HT-29 (cell line): Measurements from ENCODE around the gene NBPF3. TPM values are rescaled to one million over a fixed set of nuclear protein-coding genes. Genes with fewer than 3 reads are reported as not detected.
"Not testable (repeated sequence)": the region's sequence is repeated elsewhere in the genome, so short reads cannot be mapped to it uniquely, and the experiment has no call there.

Experiments
- DNase-seq: peaks from one replicate; pipeline ENCODE4 v3.0.0-alpha.2; 2015; ENCODE audit warnings: low spot score
- total RNA-seq: library from RNA; depleted of rRNA; stranded (reverse); fragments of >200 nt; shearing (Covaris generic); gene quantifications from 2 replicates; pipeline ENCODE4 v1.2.3, GENCODE V29; 2014

Gene NBPF3
- total RNA-seq, 1 experiment from 2014 or later = 6.4 TPM

DNA sequence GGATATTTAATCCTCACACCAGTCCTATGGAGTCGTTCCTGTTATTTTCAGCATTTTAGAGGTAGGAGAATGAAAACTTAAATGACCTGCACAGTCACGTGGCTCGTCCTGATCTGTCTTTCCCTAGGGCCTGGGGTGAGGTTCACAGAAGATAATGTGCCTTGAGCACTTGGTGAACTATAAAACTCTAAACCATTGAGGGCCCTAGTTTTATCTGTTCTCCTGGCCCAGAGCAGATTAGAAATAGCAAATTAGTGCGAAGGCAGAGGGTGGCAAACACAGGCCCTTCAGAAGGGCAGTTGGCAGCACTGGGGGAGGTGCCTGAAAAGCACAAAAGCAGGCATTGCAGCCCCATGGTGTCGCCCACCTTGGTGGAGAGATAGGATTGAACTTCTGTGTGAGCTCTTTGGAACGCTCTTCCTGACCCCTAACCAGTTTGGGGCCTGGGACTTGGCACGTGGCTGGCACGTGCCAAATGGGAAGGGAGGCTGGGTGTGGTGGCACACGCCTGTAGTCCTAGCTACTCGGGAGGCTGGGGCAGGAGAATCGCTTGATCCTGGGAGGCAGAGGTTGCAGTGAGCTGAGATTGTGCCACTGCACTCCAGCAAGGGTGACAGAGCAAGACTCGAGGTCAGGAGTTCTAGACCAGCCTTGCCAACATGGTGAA lies 1.2 kb upstream of the NBPF3 start:
- not testable (repeated sequence) for DNase-seq

DNA sequence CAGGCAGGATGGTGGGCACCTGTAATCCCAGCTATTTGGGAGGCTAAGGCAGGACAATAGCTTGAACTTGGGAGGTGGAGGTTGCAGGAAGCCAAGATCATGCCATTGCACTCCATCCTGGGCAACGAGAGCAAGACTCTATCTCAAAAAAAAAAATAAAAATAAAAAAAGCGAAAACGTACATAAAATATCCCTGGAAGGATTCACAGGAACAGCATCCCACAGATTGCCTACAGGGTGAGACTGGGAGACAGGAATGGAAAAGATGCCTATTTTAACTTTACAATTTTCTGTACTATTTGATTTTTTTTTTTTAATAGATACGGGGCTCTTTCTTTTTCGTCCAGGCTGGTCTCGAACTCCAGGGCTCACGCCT lies 604 bp upstream of the NBPF3 start:
- no peak for DNase-seq

DNA sequence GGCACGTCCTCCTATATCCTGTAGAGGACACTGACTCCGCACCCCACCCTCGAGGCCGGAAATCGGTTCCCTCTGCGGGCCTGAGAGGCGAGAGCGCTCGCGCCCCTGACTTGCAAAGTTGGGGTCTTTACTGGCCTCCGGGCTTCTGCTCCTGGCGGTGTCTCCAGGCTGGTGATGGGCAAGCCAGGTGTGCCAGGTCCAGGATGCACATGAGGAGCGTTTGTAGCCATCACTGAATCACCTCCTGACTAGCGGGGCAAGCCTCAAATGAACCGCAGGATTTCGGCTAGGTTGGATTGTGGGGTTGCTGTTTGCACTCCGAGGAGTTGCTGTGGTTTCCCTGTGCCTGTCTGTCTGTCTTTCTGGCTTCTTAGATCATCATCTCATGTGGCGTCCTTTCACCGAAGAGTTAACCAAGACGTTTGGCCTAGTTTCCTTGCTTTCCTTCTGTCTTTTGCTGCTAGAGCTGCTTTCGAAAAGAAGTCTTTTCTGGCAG lies 741 bp downstream of the NBPF3 start:
- not testable (repeated sequence) for DNase-seq

DNA sequence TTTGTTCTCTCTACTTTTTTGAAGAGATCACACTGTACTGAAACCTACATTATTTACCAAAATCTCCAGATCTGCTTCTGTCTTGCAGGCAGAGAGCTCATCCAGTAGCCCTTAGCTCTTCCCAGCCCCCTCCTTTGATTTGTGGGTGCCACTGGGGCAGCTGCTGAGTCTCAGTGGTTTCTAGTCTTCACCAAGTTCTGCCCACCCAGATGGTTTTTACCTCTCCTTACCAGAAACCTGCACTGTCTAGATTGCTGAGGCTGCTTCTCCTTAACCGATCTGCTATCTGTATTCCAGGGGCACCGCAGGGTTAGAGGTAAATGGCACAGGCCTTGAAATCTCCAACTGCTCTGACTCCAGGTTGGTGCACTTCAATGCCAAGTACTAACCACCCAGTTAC lies 6.7 kb downstream of the NBPF3 start:
- not testable (repeated sequence) for DNase-seq

DNA sequence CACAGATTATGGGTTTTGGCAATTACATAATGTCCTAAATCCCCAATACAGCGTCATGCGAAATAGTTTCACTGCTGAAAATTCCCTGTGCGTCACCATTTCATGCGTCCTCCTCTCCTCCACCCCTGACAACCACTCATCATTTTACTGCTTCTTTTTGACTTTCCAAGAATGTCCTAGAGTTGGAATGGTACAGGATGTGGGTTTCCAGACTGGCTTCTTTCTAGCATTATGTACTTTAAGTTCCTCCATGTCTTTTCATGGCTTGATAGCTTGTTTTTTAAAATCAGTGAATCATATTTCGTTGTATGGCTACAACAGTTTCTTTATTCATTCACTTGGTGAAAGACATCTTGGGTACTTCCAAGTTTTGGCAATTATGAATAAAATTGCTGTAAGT lies 7.4 kb downstream of the NBPF3 start:
- DNase-seq = no peak

DNA sequence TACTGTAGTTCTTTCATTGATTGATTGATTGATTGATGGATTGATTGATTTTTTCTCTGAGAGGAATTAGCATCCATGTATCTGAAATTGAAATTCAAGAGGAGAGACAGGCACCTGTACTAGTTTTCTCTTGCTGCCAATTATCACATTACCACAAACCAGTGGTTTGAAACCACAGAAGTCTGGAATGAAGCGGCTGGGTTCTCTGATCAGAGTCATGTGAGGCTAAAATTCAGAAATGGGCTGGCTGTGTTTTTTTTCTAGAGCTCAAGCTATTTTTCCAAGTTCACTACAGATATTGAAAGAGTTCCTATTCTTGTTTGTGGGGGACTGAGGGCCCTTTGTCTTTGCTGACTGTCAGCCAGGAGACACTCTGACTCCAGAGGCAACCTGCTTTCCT lies 10.0 kb downstream of the NBPF3 start:
- DNase-seq = no peak

DNA sequence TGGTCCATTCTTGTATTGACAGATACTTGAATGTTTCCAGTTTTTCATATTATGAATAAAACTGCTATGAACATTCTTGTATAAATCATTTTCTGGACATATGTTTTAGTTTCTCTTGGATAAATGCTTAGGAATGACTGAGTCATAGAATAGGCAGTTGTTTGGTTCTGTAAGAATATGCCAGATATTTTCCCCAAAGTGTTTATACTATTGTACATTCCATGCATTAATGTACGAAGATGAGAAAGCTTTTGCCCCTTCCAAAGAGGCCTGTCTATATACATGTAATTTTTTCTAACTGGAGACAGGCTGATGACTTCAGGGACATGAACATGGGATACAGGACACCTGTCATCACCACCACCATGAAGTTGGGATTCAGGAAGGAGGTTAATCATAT lies 11.3 kb downstream of the NBPF3 start:
- no peak for DNase-seq

DNA sequence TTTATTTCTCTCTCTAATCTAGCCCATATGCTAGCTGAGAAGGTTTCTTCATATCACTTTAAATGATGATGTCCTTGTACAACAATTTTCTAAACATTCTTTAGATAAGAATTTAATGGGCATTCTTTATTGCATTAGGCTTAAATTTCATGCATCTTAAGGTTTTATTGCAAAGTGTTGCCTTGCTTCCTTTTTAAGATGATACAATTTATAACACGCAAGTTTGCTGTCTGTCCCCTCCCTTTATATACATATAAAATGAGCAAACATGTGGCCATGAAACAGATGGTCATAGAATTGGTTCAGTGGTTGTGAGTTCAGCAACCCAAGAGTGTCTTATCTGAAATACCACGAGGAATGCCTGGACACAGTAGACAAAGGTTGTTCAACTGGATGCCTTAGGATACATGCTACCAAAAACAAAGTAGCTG lies 12.1 kb downstream of the NBPF3 start:
- no peak for DNase-seq

DNA sequence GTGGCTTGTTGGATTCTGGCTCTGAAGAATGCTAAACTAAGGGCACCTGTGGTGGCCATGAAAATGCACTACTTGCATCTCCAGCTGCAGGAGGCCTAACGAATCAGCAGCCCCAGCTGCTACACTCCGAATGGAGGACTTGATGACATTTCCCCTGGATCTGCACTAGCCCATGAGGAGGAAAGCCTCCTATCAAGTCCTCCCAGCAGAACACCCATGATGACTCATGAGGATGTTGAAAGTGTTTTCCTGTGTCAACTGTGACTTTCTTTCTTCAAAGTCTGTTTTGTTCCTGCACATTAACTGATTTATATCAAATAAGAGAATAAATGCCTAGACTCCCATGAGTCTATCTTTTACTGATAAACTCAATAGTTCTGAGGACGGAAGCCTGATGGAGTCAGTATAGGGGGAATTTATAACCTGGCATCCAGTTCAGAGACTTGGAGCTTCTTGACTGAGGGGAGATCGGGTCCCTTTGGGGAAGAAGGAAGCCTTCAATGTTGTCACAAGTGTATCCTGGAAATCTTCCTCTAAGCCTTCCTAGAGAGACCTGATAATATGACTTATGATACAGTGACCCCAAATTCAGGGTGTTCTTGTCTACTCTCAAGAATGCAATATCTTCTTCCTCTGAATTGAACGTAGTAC lies 14.2 kb downstream of the NBPF3 start:
- DNase-seq = peak; percentile 73

DNA sequence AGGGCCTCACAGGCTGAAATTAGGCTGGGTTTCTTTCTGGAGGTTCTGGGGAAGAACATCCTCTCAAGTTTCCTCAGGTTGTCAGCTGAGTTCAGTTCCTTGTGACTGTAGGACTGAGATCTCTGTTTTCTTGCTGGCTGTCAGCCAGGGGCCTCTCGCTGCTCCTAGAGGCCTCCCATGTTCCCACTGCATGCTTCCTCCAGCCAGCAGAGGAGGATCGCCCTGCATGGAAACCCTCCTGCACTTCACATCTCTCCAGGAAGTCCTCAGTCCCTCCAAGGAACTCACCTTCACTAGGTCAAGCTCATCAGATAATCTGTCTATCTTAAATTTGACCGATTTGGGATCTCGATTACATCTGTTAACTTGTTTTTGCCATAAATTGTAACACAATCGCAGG lies 15.0 kb downstream of the NBPF3 start:
- not testable (repeated sequence) for DNase-seq

DNA sequence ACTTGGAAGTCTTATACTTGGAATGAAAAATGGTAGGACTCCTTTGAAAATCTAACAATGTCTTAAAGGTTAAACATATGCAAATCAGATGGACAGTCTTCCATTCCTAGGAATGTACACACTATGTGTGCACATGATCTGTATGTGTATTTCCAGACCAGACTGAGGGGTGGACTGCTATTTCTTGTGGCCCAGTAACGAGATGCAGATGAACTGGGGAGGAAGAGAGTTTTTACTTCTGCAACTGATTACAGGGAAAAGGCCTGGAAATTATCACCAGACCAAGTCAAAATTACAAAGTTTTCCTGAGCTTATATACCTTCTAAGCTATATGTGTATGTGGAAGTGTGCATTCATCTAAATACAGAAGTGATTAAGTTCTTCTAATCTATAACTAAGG lies 17.7 kb downstream of the NBPF3 start:
- DNase-seq = no peak

DNA sequence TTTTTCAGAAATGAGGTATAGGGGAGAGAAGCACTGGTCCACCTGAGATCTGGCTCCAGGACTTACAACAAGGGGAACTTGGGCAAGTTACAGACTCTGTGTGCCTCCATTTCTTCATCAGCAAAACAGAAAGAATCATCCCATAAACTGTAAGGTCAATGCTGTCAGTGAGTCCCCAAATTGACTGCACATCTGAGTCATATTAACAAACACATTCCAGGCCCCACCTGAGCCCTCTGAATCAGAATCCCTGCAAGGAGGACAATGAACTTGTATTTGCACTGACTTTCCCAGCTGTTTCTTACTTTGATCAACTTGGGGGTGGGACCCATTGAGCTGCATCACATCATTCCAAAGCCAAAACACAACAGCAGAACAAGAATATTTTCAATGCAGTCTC lies 25.2 kb downstream of the NBPF3 start:
- not testable (repeated sequence) for DNase-seq

DNA sequence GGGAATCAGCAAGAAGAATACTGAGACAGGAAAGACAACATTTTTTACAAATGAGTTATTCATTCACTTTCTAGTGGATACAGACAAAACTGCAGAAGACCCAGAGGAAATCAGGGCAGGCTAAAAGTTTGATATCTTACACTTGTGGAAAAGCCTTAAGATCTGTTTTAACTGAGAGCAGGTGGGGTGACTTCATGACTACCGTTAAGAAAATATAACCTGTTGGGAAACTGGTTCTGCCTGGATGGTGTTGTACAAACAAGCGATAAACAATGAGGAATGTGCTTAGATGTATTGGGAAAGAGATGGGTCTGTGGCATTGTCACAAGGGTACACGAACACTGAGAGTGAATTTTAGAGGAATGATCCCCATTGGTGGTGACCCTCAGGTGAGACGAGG lies 28.0 kb downstream of the NBPF3 start:
- DNase-seq = not testable (repeated sequence)

DNA sequence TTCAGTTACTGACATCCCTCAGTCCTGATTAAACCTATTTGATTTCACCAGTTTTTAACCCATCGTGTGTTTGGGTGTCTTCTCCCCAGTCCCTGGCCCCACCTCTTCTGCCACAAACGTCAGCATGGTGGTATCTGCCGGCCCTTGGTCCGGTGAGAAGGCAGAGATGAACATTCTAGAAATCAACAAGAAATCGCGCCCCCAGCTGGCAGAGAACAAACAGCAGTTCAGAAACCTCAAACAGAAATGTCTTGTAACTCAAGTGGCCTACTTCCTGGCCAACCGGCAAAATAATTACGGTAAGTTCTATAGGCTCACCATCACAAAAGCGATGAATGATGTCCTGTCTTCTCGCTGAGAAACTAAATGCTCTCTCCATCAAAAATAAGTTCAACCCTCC lies 28.7 kb downstream of the NBPF3 start:
- DNase-seq = peak; percentile 29

DNA sequence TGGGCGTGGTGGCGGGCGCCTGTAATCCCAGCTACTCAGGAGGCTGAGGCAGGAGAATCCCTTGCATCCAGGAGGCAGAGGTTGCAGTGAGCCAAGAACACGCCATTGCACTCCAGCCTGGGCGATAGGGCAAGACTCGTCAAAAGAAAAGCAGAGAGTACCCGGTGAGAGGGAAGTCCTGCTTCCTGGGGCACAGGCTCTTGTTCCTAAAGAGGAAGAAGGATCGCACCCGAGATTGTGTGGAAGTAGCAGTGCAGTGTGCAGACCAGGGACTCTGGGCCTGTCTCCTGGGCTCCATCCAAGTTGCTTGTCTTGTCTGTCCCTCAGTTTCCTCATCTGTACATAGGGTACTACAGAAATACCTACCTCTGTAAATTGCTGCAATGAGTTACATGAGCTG lies 29.6 kb downstream of the NBPF3 start:
- DNase-seq = no peak

DNA sequence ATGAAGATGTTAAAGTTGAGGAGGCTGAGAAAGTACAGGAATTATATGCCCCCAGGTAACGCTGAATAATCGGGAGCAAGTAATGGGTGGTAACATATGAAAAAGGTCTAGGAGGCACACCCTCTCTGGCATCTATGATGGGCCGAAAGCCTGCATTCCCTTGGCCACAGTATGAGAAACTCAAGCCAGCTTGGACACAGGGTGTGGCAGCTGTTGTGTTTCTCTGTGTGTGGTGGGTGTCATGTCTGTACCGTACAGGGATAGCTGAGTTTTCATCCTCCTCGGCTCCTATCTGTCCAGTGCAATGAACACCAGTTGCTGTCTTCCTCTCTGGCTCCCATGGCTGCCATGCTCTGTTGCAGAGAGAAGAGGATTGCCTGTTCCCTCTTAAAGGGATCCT lies 32.9 kb downstream of the NBPF3 start:
- no peak for DNase-seq

DNA sequence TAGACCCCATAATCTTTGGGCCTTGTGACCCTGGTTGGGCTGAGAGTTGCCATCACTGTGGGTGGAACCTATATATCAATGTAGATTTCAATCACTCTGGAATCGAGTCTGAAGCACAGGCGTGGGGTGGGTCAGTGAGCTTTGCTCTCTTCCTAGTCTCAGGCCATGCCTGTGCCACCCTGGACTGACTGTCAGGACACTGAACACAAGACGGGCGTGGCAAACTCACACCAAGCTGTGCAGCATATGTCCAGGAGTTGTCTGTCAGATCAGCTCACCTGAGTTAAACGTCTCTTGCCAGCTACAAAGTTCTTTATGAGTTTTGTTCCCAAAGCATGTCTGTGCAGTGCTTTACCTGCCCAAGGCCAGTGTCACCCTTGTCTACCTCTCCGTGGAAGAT lies 38.4 kb downstream of the NBPF3 start:
- DNase-seq = no peak

DNA sequence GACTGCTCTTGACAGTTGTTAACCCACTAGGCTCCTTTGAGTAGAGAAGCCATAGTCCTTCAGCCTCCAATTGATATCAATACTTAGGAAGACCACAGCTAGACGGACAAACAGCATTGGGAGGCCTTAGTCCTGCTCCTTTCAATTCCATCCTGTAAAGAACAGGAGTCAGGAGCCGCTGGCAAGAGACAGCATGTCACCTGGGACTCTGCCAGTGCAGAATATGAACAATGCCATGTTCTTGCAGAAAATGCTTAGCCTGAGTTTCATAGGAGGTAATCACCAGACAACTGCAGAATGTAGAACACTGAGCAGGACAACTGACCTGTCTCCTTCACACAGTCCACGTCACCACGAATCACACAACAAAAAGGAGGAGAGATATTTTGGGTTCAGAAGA lies 43.9 kb downstream of the NBPF3 start:
- not testable (repeated sequence) for DNase-seq

DNA sequence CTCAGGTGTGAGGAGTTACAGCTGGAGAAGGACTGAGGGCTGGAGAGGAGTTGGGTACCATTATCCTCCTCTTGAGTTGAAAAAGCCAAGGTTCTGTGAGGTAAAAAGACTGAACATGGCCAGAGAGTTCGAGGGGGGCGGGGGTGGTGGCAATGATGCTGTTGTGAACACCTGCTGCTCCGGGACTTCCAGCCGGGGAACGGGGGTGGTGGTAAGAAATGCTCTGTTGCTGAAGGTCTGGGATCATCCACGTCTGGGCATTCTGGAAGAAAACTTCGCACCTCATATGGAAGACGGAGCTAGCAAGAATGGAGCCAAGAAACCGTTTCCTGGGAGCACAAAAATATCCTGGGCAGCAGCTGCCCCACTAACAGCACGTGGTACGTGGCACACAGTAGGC lies 49.2 kb downstream of the NBPF3 start:
- DNase-seq = no peak

DNA sequence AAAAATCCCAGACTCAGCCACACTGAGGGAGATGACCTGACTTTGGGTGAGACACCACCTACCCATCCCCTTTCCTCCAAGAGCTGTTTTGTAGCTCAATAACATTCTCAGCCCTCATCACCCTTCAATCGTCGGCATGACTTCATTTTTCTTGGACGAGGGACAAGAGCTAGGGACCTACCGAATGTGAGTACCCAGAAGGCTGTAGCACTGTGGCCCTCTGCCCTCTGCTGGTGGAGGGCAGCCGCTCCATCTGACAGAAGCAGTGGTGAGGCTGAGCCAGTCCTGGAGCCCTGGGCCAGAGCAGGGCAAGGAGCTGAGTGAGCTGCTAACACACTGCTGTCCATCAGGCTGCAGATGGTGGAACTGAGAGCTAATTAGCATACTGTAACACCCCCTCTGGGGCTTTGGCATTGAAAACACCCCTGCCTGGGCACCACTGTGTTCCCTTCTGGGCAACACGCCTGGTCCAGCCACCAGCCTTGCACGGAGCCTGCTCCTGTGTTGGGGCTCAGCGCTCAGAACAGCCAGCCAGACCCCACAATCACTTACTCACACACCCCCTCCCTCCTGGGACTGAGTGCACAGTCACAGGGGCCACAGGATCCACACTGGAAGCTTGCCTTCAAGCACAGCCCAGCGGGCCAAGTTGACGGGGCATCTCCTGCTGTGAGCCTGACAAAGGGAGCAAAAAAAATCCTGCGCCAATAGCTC lies 51.0 kb downstream of the NBPF3 start:
- DNase-seq = peak; percentile 28

DNA sequence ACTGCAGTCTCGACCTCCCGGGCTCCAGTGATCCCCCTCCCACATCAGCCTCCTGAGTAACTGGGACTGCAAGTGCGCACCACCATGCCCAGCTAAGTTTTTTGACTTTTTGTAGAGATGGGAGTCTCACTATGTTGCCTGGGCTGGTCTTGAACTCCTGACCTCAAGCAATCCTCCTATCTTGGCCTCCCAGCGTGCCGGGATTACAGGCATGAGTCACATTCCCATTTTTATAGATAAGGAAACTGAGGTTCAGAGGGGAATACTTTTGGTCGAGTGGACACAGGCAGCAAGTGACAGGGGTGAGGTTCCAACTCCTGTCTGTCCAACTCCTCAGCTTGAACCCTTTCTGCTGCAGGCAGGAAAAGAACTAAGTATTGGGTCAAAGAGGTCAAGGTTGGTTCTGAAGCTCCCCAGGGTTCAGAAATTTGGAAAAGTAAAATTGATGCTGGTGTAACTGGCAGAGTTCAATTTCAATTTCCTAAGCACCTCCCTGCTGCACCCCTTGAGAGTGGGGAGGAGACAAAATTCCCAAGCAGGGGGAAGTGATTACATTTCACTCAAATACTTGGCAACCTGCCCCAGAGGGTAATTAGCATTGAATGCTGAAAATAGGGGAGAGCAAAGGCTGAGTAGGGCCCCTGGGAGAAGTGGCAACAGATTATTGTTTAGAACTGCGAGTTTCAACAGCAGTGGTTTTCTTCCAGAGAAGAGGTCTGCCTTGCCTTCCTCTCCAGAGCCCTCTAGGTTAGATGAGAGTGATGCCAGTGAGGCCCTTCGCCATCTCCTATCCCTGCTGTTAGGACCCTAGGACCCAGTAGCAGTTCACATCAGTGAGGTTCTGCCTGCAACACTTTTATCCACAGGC lies 51.8 kb downstream of the NBPF3 start:
- DNase-seq = no peak

DNA sequence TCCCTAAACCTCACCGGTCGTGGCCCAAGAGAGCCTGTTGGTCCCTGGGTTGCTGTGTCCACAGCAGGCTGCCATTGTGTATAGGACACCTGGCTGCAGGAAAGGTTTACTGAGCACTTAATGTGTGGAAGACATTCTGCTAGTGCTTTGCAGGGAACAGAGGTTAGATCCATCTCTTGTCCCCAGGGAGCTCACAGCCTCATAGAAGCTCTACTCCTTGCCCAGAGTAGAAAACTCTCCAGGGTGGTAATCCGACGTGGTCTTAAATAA lies 52.4 kb downstream of the NBPF3 start:
- no peak for DNase-seq
